ENCODE measurements around the gene RAB41. TPM values are rescaled to one million over a fixed set of nuclear protein-coding genes. Genes with fewer than 3 reads are reported as not detected.
"Not testable (repeated sequence)": the region's sequence is repeated elsewhere in the genome, so short reads cannot be mapped to it uniquely, and the experiment has no call there.

The RAB41 gene
- not detected for total RNA-seq

GRCh38 chrX:70281951-70282350 is at the start of gene RAB41:
Gene RAB41 (plus strand): TSS chrX:70282172. CDS start chrX:70282218, 46 bp downstream.
- no peak for DNase-seq

- no peak for DNase-seq
Measured at GRCh38 chrX:70234355-70234754, 47.6 kb upstream of the RAB41 start, which contains the start of gene AWAT1. Gene AWAT1 (plus strand): TSS chrX:70234655. CDS start chrX:70234696, 41 bp downstream.

- no peak for DNase-seq
Measured at GRCh38 chrX:70240751-70241150, 41.2 kb upstream of the RAB41 start.

- DNase-seq, result no peak
Measured at GRCh38 chrX:70241501-70241900, 40.5 kb upstream of the RAB41 start.

- not testable (repeated sequence) for DNase-seq
Measured at GRCh38 chrX:70243601-70244000, 38.4 kb upstream of the RAB41 start.

- no peak for DNase-seq
Measured at GRCh38 chrX:70244881-70245280, 37.1 kb upstream of the RAB41 start.

GRCh38 chrX:70247252-70247651 is 34.7 kb upstream of the RAB41 start:
- DNase-seq, result no peak

GRCh38 chrX:70252491-70252890 is 29.5 kb upstream of the RAB41 start:
- DNase-seq, result no peak

- no peak for DNase-seq
Measured at GRCh38 chrX:70253377-70254062, 28.5 kb upstream of the RAB41 start.

- DNase-seq, result no peak
Measured at GRCh38 chrX:70254063-70254400, 27.9 kb upstream of the RAB41 start.

- DNase-seq, result no peak
Measured at GRCh38 chrX:70254909-70255308, 27.1 kb upstream of the RAB41 start.

- no peak for DNase-seq
Measured at GRCh38 chrX:70255452-70255851, 26.5 kb upstream of the RAB41 start.

- no peak for DNase-seq
Measured at GRCh38 chrX:70257423-70258288, 24.3 kb upstream of the RAB41 start.

GRCh38 chrX:70260104-70260503 is 21.9 kb upstream of the RAB41 start, which contains the start of gene P2RY4:
Gene P2RY4 (minus strand): TSS chrX:70260204. CDS start chrX:70259624, 580 bp downstream.
- DNase-seq, result no peak

- DNase-seq, result no peak
Measured at GRCh38 chrX:70262952-70263567, 18.9 kb upstream of the RAB41 start.

GRCh38 chrX:70264784-70265183 is 17.2 kb upstream of the RAB41 start:
- DNase-seq, result no peak

GRCh38 chrX:70268034-70268433 is 13.9 kb upstream of the RAB41 start, which contains the start of gene ARR3:
Gene ARR3 (plus strand): TSS chrX:70268334. CDS start chrX:70269386, 1,052 bp downstream.
- no peak for DNase-seq

- DNase-seq, result not testable (repeated sequence)
Measured at GRCh38 chrX:70274029-70274428, 7.9 kb upstream of the RAB41 start.

GRCh38 chrX:70279081-70279480 is 2.9 kb upstream of the RAB41 start:
- no peak for DNase-seq

GRCh38 chrX:70280573-70280972 is 1.4 kb upstream of the RAB41 start:
- no peak for DNase-seq

GRCh38 chrX:70289168-70289792 is 7.3 kb downstream of the RAB41 start:
- DNase-seq, result no peak

Data from occipital lobe (tissue), 2 donors.